KMS-11 (cell line): ENCODE data around the gene EGF.

Experiments used
- H2AFZ ChIP-seq: fragments of 200-600 bp; sonication (generic); 2 replicates; pipeline ENCODE4 v1.6.1; 2016; ENCODE audit warnings: antibody characterized with exemption, mixed run types, low read depth
- H3K27ac ChIP-seq: fragments of 200-600 bp; sonication (generic); 2 replicates; pipeline ENCODE4 v1.6.1; 2016; ENCODE audit warnings: mild to moderate bottlenecking, mixed run types
- H3K27me3 ChIP-seq: fragments of 200-600 bp; sonication (generic); 2 replicates; pipeline ENCODE4 v1.6.1; 2017; ENCODE audit warnings: mild to moderate bottlenecking, low read depth, mixed run types, moderate library complexity; ENCODE audit not compliant: insufficient read depth
- H3K36me3 ChIP-seq: fragments of 200-600 bp; sonication (generic); 2 replicates; pipeline ENCODE4 v1.6.1; 2017; ENCODE audit warnings: mild to moderate bottlenecking, mixed run types; ENCODE audit not compliant: insufficient read depth
- H3K4me1 ChIP-seq: fragments of 200-600 bp; sonication (generic); 2 replicates; pipeline ENCODE4 v1.6.1; 2016; ENCODE audit warnings: mild to moderate bottlenecking, low read depth, mixed run types; ENCODE audit not compliant: poor library complexity, severe bottlenecking
- H3K4me2 ChIP-seq: fragments of 200-600 bp; sonication (generic); 2 replicates; pipeline ENCODE4 v1.7.0; 2016; ENCODE audit warnings: mild to moderate bottlenecking, mixed run types
- H3K4me3 ChIP-seq: fragments of 200-600 bp; sonication (generic); IDR thresholded peaks from 2 replicates; pipeline ENCODE4 v1.6.1; 2017; ENCODE audit warnings: low read depth, low read length, mixed read lengths; ENCODE audit not compliant: insufficient read depth
- H3K79me2 ChIP-seq: fragments of 200-600 bp; sonication (generic); 2 replicates; pipeline ENCODE4 v1.6.1; 2016; ENCODE audit warnings: low read depth, mixed run types; ENCODE audit not compliant: insufficient read depth
- H3K9ac ChIP-seq: fragments of 200-600 bp; sonication (generic); 2 replicates; pipeline ENCODE4 v1.6.1; 2016; ENCODE audit warnings: mild to moderate bottlenecking, mixed run types
- H4K20me1 ChIP-seq: fragments of 200-600 bp; sonication (generic); 2 replicates; pipeline ENCODE4 v1.6.1; 2016; ENCODE audit warnings: mild to moderate bottlenecking, mixed run types; ENCODE audit not compliant: insufficient read depth
- TF ChIP-seq, protein P1 (sequence below): fragments of 200-600 bp; sonication (generic); conservative IDR thresholded peaks from 2 replicates; pipeline ENCODE4 v1.6.1; 2017; ENCODE audit warnings: low read depth, mild to moderate bottlenecking, antibody characterized with exemption, low read length, moderate library complexity, mixed read lengths

EGF gene

DNA sequence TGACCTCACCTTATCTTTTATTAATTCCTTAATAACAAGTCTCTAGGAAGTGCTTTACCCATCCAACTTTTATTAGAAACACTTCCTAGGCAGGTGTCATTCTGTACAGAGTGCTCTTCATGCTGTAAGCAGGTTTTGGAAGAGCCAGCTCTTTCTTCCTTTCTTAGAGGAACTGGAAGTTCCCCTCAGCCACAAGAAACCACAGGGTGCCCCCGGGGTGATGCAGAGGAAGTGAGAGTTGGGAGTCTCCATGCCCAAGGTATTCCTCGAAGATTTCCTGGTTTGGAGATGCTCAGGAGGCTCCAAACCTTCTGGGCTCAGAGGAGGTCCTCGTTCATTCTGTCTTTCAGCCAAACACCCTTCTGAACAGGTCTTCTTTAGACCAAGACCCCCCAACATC, 83.8 kb downstream of the EGF start:
- H3K9ac ChIP-seq = no peak overlapping the region

GRCh38 chr4:109998867-109999584, 86.3 kb downstream of the EGF start:
- Histone ChIP-seq H4K20me1 (no peaks in the 10 kb centered on the region), H3K36me3 (no peaks in the 10 kb centered on the region), H3K4me3 (no peak overlapping the region), H3K9ac (no peak overlapping the region), H2AFZ (no peak overlapping the region), H3K4me1 (peaks cover 13% of the 10 kb centered on the region), H3K27me3 (no peaks in the 10 kb centered on the region), H3K27ac (no peak overlapping the region), H3K4me2 (peak overlapping the region; percentile 7; the same call in 1 of the 2 replicates), H3K79me2 (no peaks in the 10 kb centered on the region)
- TF ChIP-seq, protein P1, sequence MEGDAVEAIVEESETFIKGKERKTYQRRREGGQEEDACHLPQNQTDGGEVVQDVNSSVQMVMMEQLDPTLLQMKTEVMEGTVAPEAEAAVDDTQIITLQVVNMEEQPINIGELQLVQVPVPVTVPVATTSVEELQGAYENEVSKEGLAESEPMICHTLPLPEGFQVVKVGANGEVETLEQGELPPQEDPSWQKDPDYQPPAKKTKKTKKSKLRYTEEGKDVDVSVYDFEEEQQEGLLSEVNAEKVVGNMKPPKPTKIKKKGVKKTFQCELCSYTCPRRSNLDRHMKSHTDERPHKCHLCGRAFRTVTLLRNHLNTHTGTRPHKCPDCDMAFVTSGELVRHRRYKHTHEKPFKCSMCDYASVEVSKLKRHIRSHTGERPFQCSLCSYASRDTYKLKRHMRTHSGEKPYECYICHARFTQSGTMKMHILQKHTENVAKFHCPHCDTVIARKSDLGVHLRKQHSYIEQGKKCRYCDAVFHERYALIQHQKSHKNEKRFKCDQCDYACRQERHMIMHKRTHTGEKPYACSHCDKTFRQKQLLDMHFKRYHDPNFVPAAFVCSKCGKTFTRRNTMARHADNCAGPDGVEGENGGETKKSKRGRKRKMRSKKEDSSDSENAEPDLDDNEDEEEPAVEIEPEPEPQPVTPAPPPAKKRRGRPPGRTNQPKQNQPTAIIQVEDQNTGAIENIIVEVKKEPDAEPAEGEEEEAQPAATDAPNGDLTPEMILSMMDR = peak; percentile 80

More for the DNA sequence above, 83.8 kb downstream of the EGF start:
- no peaks in the 10 kb centered on the region for H4K20me1 ChIP-seq
- no peak overlapping the region for H2AFZ ChIP-seq
- peaks cover 18% of the 10 kb centered on the region for H3K4me1 ChIP-seq
- H3K4me3 ChIP-seq = no peak overlapping the region
- no peak overlapping the region for H3K4me2 ChIP-seq
- H3K27ac ChIP-seq = no peak overlapping the region
- TF ChIP-seq, protein P1 = no peak
- no peaks in the 10 kb centered on the region for H3K36me3 ChIP-seq
- H3K79me2 ChIP-seq = no peaks in the 10 kb centered on the region
- no peaks in the 10 kb centered on the region for H3K27me3 ChIP-seq

DNA sequence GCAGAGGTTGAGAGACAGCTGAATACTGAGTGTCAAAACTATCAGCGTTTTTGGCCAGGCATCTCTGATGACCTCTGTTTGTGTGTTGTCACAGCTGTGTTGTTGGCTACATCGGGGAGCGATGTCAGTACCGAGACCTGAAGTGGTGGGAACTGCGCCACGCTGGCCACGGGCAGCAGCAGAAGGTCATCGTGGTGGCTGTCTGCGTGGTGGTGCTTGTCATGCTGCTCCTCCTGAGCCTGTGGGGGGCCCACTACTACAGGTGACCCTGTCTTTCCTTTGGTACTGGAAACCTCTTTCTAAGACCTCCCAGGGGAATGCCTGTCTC, 86.9 kb downstream of the EGF start:
- no peaks in the 10 kb centered on the region for H3K79me2 ChIP-seq
- no peaks in the 10 kb centered on the region for H4K20me1 ChIP-seq
- H3K27ac ChIP-seq = no peak overlapping the region
- no peaks in the 10 kb centered on the region for H3K27me3 ChIP-seq
- H3K36me3 ChIP-seq = no peaks in the 10 kb centered on the region
- no peak overlapping the region for H3K9ac ChIP-seq
- H3K4me2 ChIP-seq = no peak overlapping the region
- H3K4me1 ChIP-seq = peaks cover 7% of the 10 kb centered on the region
- H3K4me3 ChIP-seq = no peak overlapping the region
- no peak overlapping the region for H2AFZ ChIP-seq
- TF ChIP-seq, protein P1 = no peak

DNA sequence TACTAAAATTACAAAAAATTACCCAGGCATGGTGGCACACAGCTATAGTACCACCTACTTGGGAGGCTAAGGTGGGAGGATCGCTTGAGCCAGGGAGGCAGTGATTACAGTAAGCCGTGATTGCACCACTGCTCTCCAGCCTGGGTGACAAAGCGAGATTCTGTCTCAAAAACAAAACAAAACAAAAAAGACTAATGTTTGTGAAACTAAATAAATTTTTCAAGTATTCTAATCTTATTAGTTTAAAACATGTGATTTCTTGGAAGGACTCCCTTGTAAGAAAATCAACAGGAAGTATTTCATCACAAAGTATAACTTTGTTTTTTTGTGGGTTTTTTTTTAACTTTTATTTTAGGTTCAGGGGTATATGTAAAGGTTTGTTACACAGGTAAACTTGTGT, 89.6 kb downstream of the EGF start:
- H2AFZ ChIP-seq = no peak overlapping the region
- TF ChIP-seq, protein P1 = no peak

More for the DNA sequence above, 89.6 kb downstream of the EGF start:
- H3K9ac ChIP-seq = no peak overlapping the region
- H3K4me2 ChIP-seq = no peak overlapping the region
- H4K20me1 ChIP-seq = no peaks in the 10 kb centered on the region
- no peaks in the 10 kb centered on the region for H3K79me2 ChIP-seq
- no peaks in the 10 kb centered on the region for H3K36me3 ChIP-seq
- H3K27me3 ChIP-seq = no peaks in the 10 kb centered on the region
- no peak overlapping the region for H3K4me3 ChIP-seq
- H3K4me1 ChIP-seq = peaks cover 20% of the 10 kb centered on the region
- no peak overlapping the region for H3K27ac ChIP-seq
